Adrenal gland (tissue), 5 donors: ENCODE data around the gene PEX14.

ENCODE experiments used
- POLR2A ChIP-seq, 2 donors: fragments of 450-650 bp; IDR thresholded peaks; one replicate each; pipeline ENCODE4 v1.6.1; 2017; ENCODE audit warnings: antibody characterized with exemption in 2 of 2, mild to moderate bottlenecking in 2 of 2, moderate library complexity in 1 of 2
- TF ChIP-seq, protein P1 (sequence below), 6 experiments: fragments of 450-650 bp in 4 of 6; fragments of 200-600 bp in 2 of 6; sonication (generic) in 1 of 6; IDR thresholded peaks; 1 replicate in 5 of 6; 2 replicates in 1 of 6; pipeline versions ENCODE4 v1.5.1 to v1.8.0; 2016 to 2021; ENCODE audit warnings: antibody characterized with exemption in 6 of 6, mild to moderate bottlenecking in 2 of 6, moderate library complexity in 1 of 6
- donor health status: DM: no; HTN: no; CAD: no.

DNA sequence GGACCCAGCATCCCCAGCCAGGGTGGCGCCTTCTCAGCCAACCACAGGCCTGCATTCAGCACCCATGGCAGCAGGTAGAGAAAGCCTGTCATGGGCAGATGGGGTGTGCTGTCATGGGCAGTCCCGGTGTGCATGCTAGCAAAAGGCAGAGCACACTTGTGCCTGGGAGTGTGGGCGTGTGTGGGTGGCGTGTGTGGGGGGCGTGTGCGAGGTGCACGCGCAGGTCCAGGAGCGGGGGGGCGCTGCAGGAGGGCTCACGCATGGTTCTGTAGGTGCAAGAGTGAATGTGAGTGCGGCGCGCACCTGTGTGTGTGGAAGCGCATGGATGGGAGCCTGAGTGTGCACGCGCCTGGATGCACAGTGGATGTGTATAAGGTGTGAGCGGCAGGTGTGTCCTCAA lies 184.5 kb downstream of the PEX14 start:
- TF ChIP-seq, protein P1, sequence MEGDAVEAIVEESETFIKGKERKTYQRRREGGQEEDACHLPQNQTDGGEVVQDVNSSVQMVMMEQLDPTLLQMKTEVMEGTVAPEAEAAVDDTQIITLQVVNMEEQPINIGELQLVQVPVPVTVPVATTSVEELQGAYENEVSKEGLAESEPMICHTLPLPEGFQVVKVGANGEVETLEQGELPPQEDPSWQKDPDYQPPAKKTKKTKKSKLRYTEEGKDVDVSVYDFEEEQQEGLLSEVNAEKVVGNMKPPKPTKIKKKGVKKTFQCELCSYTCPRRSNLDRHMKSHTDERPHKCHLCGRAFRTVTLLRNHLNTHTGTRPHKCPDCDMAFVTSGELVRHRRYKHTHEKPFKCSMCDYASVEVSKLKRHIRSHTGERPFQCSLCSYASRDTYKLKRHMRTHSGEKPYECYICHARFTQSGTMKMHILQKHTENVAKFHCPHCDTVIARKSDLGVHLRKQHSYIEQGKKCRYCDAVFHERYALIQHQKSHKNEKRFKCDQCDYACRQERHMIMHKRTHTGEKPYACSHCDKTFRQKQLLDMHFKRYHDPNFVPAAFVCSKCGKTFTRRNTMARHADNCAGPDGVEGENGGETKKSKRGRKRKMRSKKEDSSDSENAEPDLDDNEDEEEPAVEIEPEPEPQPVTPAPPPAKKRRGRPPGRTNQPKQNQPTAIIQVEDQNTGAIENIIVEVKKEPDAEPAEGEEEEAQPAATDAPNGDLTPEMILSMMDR (IDR thresholded peaks at IDR 0.05), result no peak
- no peak for TF ChIP-seq POLR2A (IDR thresholded peaks at IDR 0.05)
